BJ (cell line): Measurements from ENCODE around the gene SLC25A34. TPM values are rescaled to one million over a fixed set of nuclear protein-coding genes. Genes with fewer than 3 reads are reported as not detected.
"Not testable (repeated sequence)": the region's sequence is repeated elsewhere in the genome, so short reads cannot be mapped to it uniquely, and the experiment has no call there.

Experiments used
- CTCF ChIA-PET: fragments of 350-600 bp; formaldehyde crosslinking; extraction: SDS; loops from one replicate; lab custom pipeline; 2021; ENCODE audit warnings: antibody characterized with exemption, inconsistent platforms; lab: Yijun Ruan, JAX
- POLR2A ChIA-PET: fragments of 300-600 bp; sonication (Branson Sonifier 250); formaldehyde crosslinking; extraction: SDS; loops from one replicate; lab custom pipeline; 2021; ENCODE audit warnings: antibody characterized with exemption; lab: Charles Lee
- DNase-seq: peaks from one replicate; pipeline ENCODE4 v3.0.0-alpha.2; 2011; ENCODE audit warnings: low read depth
- H3K27me3 ChIP-seq: 2 replicates; pipeline ENCODE4 v1.6.0; 2011; ENCODE audit warnings: low read length; ENCODE audit not compliant: control insufficient read depth, insufficient read depth
- H3K36me3 ChIP-seq: 2 replicates; pipeline ENCODE4 v1.5.1; 2011; ENCODE audit warnings: low read length; ENCODE audit not compliant: control insufficient read depth, insufficient read depth
- H3K4me3 ChIP-seq: 2 replicates; pipeline ENCODE4 v1.5.1; 2011; ENCODE audit warnings: low read depth, mild to moderate bottlenecking, control low read depth, low read length
- CTCF ChIP-seq: IDR thresholded peaks from 2 replicates; pipeline ENCODE4 v1.5.1; 2011; ENCODE audit warnings: low read depth, mild to moderate bottlenecking, control low read depth, inconsistent platforms, low read length, moderate library complexity; ENCODE audit not compliant: insufficient read depth
- polyA plus RNA-seq: library from polyadenylated mRNA; depleted of rRNA; stranded (reverse); fragments of >200 nt; gene quantifications from 2 replicates; pipeline ENCODE4 v1.2.3, GENCODE V29; 2011

The SLC25A34 gene
- polyA plus RNA-seq, 1 experiment = 0.70 TPM

- POLR2A ChIA-PET = no interaction called here
- DNase-seq = no peak
Observed at GRCh38 chr1:15692121-15692682, 43.9 kb upstream of the SLC25A34 start.

DNA sequence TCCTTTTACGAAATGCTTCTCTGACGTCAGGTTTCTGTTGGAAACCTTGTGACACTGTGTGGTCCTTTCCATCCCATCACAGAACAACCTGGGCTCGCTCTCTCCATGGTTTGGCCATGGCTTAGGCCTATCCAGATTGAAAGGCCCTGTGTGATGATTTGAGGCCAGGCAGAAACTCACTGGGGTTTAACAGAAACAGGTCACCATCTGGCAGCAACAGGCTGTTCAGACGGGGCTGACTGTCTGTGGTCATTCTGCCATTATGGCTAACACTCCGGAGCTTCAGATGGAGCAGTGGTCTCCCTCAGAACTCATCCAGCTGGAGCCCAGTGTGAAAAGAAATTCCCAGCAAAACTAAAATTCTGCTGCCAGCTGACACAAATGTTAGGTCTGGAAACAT is 42.7 kb upstream of the SLC25A34 start:
- POLR2A ChIA-PET = no interaction called here

More at GRCh38 chr1:15692121-15692682, 43.9 kb upstream of the SLC25A34 start:
- Histone ChIP-seq H3K36me3 (peaks cover 5% of the 10 kb centered on the region), H3K27me3 (no peaks in the 10 kb centered on the region), H3K4me3 (no peak overlapping the region)
- CTCF ChIA-PET = interaction anchor here (0.9 kb wide), 1 partner anchor 10 kb away, joined by 3 read pairs; no protein-coding TSS in a partner anchor
- TF ChIP-seq CTCF = no peak

GRCh38 chr1:15696956-15697521 is 39.0 kb upstream of the SLC25A34 start:
- TF ChIP-seq CTCF = no peak
- POLR2A ChIA-PET = no interaction called here
- Histone ChIP-seq H3K36me3 (peaks cover 3% of the 10 kb centered on the region; the same call in 1 of the 2 replicates), H3K4me3 (no peak overlapping the region), H3K27me3 (no peaks in the 10 kb centered on the region)
- CTCF ChIA-PET = no interaction called here
- no peak for DNase-seq

More for the DNA sequence above, 42.7 kb upstream of the SLC25A34 start:
- CTCF ChIA-PET = interaction anchor here (1.6 kb wide), 1 partner anchor 9 kb away, joined by 3 read pairs; no protein-coding TSS in a partner anchor
- no peak for DNase-seq
- TF ChIP-seq CTCF = no peak
- Histone ChIP-seq H3K4me3 (no peak overlapping the region), H3K27me3 (no peaks in the 10 kb centered on the region), H3K36me3 (peaks cover 5% of the 10 kb centered on the region)

DNA sequence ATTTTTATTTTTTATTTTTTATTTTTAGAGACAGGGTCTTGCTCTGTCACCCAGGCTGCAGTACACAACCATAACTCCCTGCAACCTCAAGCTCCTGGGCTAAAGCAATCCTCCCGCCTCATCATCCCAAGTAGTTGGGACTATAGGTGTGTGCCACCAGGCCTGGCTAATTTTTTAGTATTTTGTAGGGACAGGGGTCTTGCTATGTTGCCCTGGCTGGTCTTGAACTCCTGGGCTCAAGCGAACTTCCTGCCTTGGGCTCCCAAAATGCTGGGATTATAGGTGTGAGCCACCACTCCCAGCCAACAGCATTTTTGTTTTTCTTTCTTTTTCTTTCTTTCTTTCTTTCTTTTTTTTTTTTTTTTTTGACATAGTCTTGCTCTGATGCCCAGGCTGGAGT is 37.9 kb upstream of the SLC25A34 start:
- no peaks in the 10 kb centered on the region for H3K27me3 ChIP-seq
- H3K4me3 ChIP-seq = no peak overlapping the region
- peaks cover 3% of the 10 kb centered on the region; the same call in 1 of the 2 replicates for H3K36me3 ChIP-seq
- CTCF ChIA-PET = no interaction called here
- POLR2A ChIA-PET = no interaction called here
- TF ChIP-seq CTCF = no peak
- DNase-seq = no peak

GRCh38 chr1:15699321-15699720 is 36.7 kb upstream of the SLC25A34 start:
- POLR2A ChIA-PET, H3K4me3 ChIP-seq, H3K36me3 ChIP-seq, H3K27me3 ChIP-seq, DNase-seq: not testable (repeated sequence)
- CTCF ChIA-PET = interaction anchor here (1.3 kb wide), 1 partner anchor 42 kb away, joined by 3 read pairs; no protein-coding TSS in a partner anchor
